ENCODE results near the gene FAM149A.

FAM149A gene

GRCh38 chr4:186204686-186205085 lies 100.2 kb downstream of the FAM149A start:
- Histone ChIP-seq H3K27ac (no peak overlapping the region), H3K27me3 (ENCODE audit: insufficient read depth, low read depth) (no peaks in the 10 kb centered on the region), H3K36me3 (ENCODE audit: insufficient read depth) (no peaks in the 10 kb centered on the region), H4K20me1 (ENCODE audit: insufficient read depth) (no peaks in the 10 kb centered on the region), H3K4me3 (IDR thresholded peaks at IDR 0.05; ENCODE audit: insufficient read depth, low read depth, low read length) (no peak overlapping the region), H3K4me2 (no peak overlapping the region), H2AFZ (ENCODE audit: low read depth) (no peak overlapping the region), H3K79me2 (ENCODE audit: insufficient read depth, low read depth) (no peaks in the 10 kb centered on the region), H3K9ac (no peak overlapping the region), H3K4me1 (ENCODE audit: low read depth, poor library complexity, severe bottlenecking) (peaks cover 6% of the 10 kb centered on the region)
- no peak for TF ChIP-seq CTCF (conservative IDR thresholded peaks at IDR 0.05; ENCODE audit: low read depth, low read length)

- Histone ChIP-seq H3K4me3 (IDR thresholded peaks at IDR 0.05; ENCODE audit: insufficient read depth, low read depth, low read length) (no peak overlapping the region), H3K79me2 (ENCODE audit: insufficient read depth, low read depth) (no peaks in the 10 kb centered on the region), H3K36me3 (ENCODE audit: insufficient read depth) (no peaks in the 10 kb centered on the region), H3K9ac (no peak overlapping the region), H2AFZ (ENCODE audit: low read depth) (no peak overlapping the region), H4K20me1 (ENCODE audit: insufficient read depth) (no peaks in the 10 kb centered on the region), H3K4me1 (ENCODE audit: low read depth, poor library complexity, severe bottlenecking) (peaks cover 6% of the 10 kb centered on the region), H3K27me3 (ENCODE audit: insufficient read depth, low read depth) (no peaks in the 10 kb centered on the region), H3K27ac (no peak overlapping the region), H3K4me2 (no peak overlapping the region)
- no peak for TF ChIP-seq CTCF (conservative IDR thresholded peaks at IDR 0.05; ENCODE audit: low read depth, low read length)
Observed at GRCh38 chr4:186205156-186205555, 100.7 kb downstream of the FAM149A start.

GRCh38 chr4:186216465-186217024 lies 112.0 kb downstream of the FAM149A start:
- Histone ChIP-seq H3K4me1 (ENCODE audit: low read depth, poor library complexity, severe bottlenecking) (no peaks in the 10 kb centered on the region), H3K36me3 (ENCODE audit: insufficient read depth) (no peaks in the 10 kb centered on the region), H3K27ac (no peak overlapping the region), H3K9ac (no peak overlapping the region), H3K4me3 (IDR thresholded peaks at IDR 0.05; ENCODE audit: insufficient read depth, low read depth, low read length) (no peak overlapping the region), H2AFZ (ENCODE audit: low read depth) (no peak overlapping the region), H3K4me2 (no peak overlapping the region), H3K79me2 (ENCODE audit: insufficient read depth, low read depth) (no peaks in the 10 kb centered on the region), H3K27me3 (ENCODE audit: insufficient read depth, low read depth) (no peaks in the 10 kb centered on the region), H4K20me1 (ENCODE audit: insufficient read depth) (no peaks in the 10 kb centered on the region)
- TF ChIP-seq CTCF (conservative IDR thresholded peaks at IDR 0.05; ENCODE audit: low read depth, low read length): no peak

GRCh38 chr4:186217733-186218293 lies 113.3 kb downstream of the FAM149A start:
- Histone ChIP-seq H3K9ac (no peak overlapping the region), H3K27me3 (ENCODE audit: insufficient read depth, low read depth) (no peaks in the 10 kb centered on the region), H3K4me3 (IDR thresholded peaks at IDR 0.05; ENCODE audit: insufficient read depth, low read depth, low read length) (no peak overlapping the region), H2AFZ (ENCODE audit: low read depth) (no peak overlapping the region), H3K36me3 (ENCODE audit: insufficient read depth) (no peaks in the 10 kb centered on the region), H3K4me2 (no peak overlapping the region), H3K79me2 (ENCODE audit: insufficient read depth, low read depth) (no peaks in the 10 kb centered on the region), H3K27ac (no peak overlapping the region), H4K20me1 (ENCODE audit: insufficient read depth) (no peaks in the 10 kb centered on the region), H3K4me1 (ENCODE audit: low read depth, poor library complexity, severe bottlenecking) (no peaks in the 10 kb centered on the region)
- no peak for TF ChIP-seq CTCF (conservative IDR thresholded peaks at IDR 0.05; ENCODE audit: low read depth, low read length)

Data from KMS-11 (cell line).